WERI-Rb-1 (cell line): ENCODE measurements around the gene PDPN.

Source experiments
- DNase-seq: peaks from one replicate; pipeline ENCODE4 v3.0.0-alpha.2; 2020
- H3K27ac ChIP-seq: fragments of 250-450 bp; sonication (Bioruptor Pico); 2 replicates; pipeline ENCODE4 v1.5.1; 2020; ENCODE audit warnings: mild to moderate bottlenecking, moderate library complexity
- H3K27me3 ChIP-seq: fragments of 250-450 bp; sonication (Bioruptor Pico); 2 replicates; pipeline ENCODE4 v1.5.1; 2021; ENCODE audit warnings: mild to moderate bottlenecking, low read depth, moderate library complexity; ENCODE audit not compliant: insufficient read depth, severe bottlenecking
- H3K36me3 ChIP-seq: fragments of 250-450 bp; sonication (Bioruptor Pico); 2 replicates; pipeline ENCODE4 v1.5.1; 2020; ENCODE audit warnings: mild to moderate bottlenecking, moderate library complexity
- H3K4me3 ChIP-seq: 2 replicates; pipeline ENCODE4 v1.5.1; 2011; ENCODE audit warnings: low read depth, mild to moderate bottlenecking, control low read depth, low read length
- H3K9me3 ChIP-seq: fragments of 250-450 bp; sonication (Bioruptor Pico); 2 replicates; pipeline ENCODE4 v1.5.1; 2021; ENCODE audit warnings: mild to moderate bottlenecking, moderate library complexity; ENCODE audit not compliant: severe bottlenecking
- CTCF ChIP-seq: IDR thresholded peaks from 2 replicates; pipeline ENCODE4 v1.5.1; 2011; ENCODE audit warnings: low read depth, mild to moderate bottlenecking, control low read depth, inconsistent platforms, low read length

The PDPN gene

GRCh38 chr1:13595411-13595810 lies 11.8 kb downstream of the PDPN start:
- no peaks in the 10 kb centered on the region for H3K9me3 ChIP-seq
- no peak overlapping the region for H3K4me3 ChIP-seq
- no peaks in the 10 kb centered on the region for H3K36me3 ChIP-seq
- no peak for TF ChIP-seq CTCF
- no peak for DNase-seq
- no peak overlapping the region for H3K27ac ChIP-seq
- no peaks in the 10 kb centered on the region for H3K27me3 ChIP-seq

GRCh38 chr1:13597166-13597565 lies 13.5 kb downstream of the PDPN start:
- no peaks in the 10 kb centered on the region for H3K36me3 ChIP-seq
- no peak for DNase-seq
- H3K9me3 ChIP-seq: no peaks in the 10 kb centered on the region
- H3K27ac ChIP-seq: no peak overlapping the region
- no peak overlapping the region for H3K4me3 ChIP-seq
- no peak for TF ChIP-seq CTCF
- no peaks in the 10 kb centered on the region for H3K27me3 ChIP-seq

GRCh38 chr1:13600762-13601453 lies 17.3 kb downstream of the PDPN start:
- Histone ChIP-seq H3K4me3 (no peak overlapping the region), H3K9me3 (no peaks in the 10 kb centered on the region), H3K27me3 (no peaks in the 10 kb centered on the region), H3K36me3 (no peaks in the 10 kb centered on the region), H3K27ac (no peak overlapping the region)
- no peak for DNase-seq
- TF ChIP-seq CTCF: no peak

GRCh38 chr1:13604176-13604575 lies 20.5 kb downstream of the PDPN start:
- Histone ChIP-seq H3K27ac (no peak overlapping the region), H3K36me3 (no peaks in the 10 kb centered on the region), H3K9me3 (no peaks in the 10 kb centered on the region), H3K27me3 (no peaks in the 10 kb centered on the region), H3K4me3 (no peak overlapping the region)
- no peak for DNase-seq
- no peak for TF ChIP-seq CTCF

GRCh38 chr1:13604721-13605120 lies 21.1 kb downstream of the PDPN start:
- H3K4me3 ChIP-seq: no peak overlapping the region
- H3K36me3 ChIP-seq: no peaks in the 10 kb centered on the region
- no peaks in the 10 kb centered on the region for H3K27me3 ChIP-seq
- H3K27ac ChIP-seq: no peak overlapping the region
- no peaks in the 10 kb centered on the region for H3K9me3 ChIP-seq
- TF ChIP-seq CTCF: no peak
- DNase-seq: no peak

- Histone ChIP-seq H3K27me3 (no peaks in the 10 kb centered on the region), H3K9me3 (no peaks in the 10 kb centered on the region), H3K36me3 (no peaks in the 10 kb centered on the region), H3K27ac (no peak overlapping the region), H3K4me3 (no peak overlapping the region)
- no peak for TF ChIP-seq CTCF
- DNase-seq: no peak
These were observed 21.5 kb downstream of the PDPN start for GRCh38 chr1:13605159-13605558.
